WERI-Rb-1 (cell line): Measurements from ENCODE around the gene LRRC58.
"Not testable (repeated sequence)": the region's sequence is repeated elsewhere in the genome, so short reads cannot be mapped to it uniquely, and the experiment has no call there.

Source experiments
- DNase-seq: peaks from one replicate; pipeline ENCODE4 v3.0.0-alpha.2; 2020
- H3K27ac ChIP-seq: fragments of 250-450 bp; sonication (Bioruptor Pico); 2 replicates; pipeline ENCODE4 v1.5.1; 2020; ENCODE audit warnings: mild to moderate bottlenecking, moderate library complexity
- H3K27me3 ChIP-seq: fragments of 250-450 bp; sonication (Bioruptor Pico); 2 replicates; pipeline ENCODE4 v1.5.1; 2021; ENCODE audit warnings: mild to moderate bottlenecking, low read depth, moderate library complexity; ENCODE audit not compliant: insufficient read depth, severe bottlenecking
- H3K36me3 ChIP-seq: fragments of 250-450 bp; sonication (Bioruptor Pico); 2 replicates; pipeline ENCODE4 v1.5.1; 2020; ENCODE audit warnings: mild to moderate bottlenecking, moderate library complexity
- H3K4me3 ChIP-seq: 2 replicates; pipeline ENCODE4 v1.5.1; 2011; ENCODE audit warnings: low read depth, mild to moderate bottlenecking, control low read depth, low read length
- H3K9me3 ChIP-seq: fragments of 250-450 bp; sonication (Bioruptor Pico); 2 replicates; pipeline ENCODE4 v1.5.1; 2021; ENCODE audit warnings: mild to moderate bottlenecking, moderate library complexity; ENCODE audit not compliant: severe bottlenecking
- TF ChIP-seq, protein P1 (sequence below): IDR thresholded peaks from 2 replicates; pipeline ENCODE4 v1.5.1; 2011; ENCODE audit warnings: low read depth, mild to moderate bottlenecking, control low read depth, inconsistent platforms, low read length

LRRC58 gene

GRCh38 chr3:120339362-120339761, 9.8 kb downstream of the LRRC58 start:
- Histone ChIP-seq H3K27me3 (no peaks in the 10 kb centered on the region), H3K9me3 (no peaks in the 10 kb centered on the region), H3K36me3 (peaks cover 52% of the 10 kb centered on the region), H3K4me3 (no peak overlapping the region), H3K27ac (no peak overlapping the region)
- DNase-seq, result no peak
- TF ChIP-seq, protein P1, sequence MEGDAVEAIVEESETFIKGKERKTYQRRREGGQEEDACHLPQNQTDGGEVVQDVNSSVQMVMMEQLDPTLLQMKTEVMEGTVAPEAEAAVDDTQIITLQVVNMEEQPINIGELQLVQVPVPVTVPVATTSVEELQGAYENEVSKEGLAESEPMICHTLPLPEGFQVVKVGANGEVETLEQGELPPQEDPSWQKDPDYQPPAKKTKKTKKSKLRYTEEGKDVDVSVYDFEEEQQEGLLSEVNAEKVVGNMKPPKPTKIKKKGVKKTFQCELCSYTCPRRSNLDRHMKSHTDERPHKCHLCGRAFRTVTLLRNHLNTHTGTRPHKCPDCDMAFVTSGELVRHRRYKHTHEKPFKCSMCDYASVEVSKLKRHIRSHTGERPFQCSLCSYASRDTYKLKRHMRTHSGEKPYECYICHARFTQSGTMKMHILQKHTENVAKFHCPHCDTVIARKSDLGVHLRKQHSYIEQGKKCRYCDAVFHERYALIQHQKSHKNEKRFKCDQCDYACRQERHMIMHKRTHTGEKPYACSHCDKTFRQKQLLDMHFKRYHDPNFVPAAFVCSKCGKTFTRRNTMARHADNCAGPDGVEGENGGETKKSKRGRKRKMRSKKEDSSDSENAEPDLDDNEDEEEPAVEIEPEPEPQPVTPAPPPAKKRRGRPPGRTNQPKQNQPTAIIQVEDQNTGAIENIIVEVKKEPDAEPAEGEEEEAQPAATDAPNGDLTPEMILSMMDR, result no peak

GRCh38 chr3:120338517-120338916, 10.6 kb downstream of the LRRC58 start:
- DNase-seq, result no peak
- Histone ChIP-seq H3K4me3 (no peak overlapping the region), H3K9me3 (no peaks in the 10 kb centered on the region), H3K36me3 (peaks cover 54% of the 10 kb centered on the region), H3K27me3 (no peaks in the 10 kb centered on the region), H3K27ac (no peak overlapping the region)
- TF ChIP-seq, protein P1, result no peak

GRCh38 chr3:120332646-120333045, 16.5 kb downstream of the LRRC58 start:
- TF ChIP-seq, protein P1, result no peak
- Histone ChIP-seq H3K27ac (no peak overlapping the region), H3K27me3 (no peaks in the 10 kb centered on the region), H3K36me3 (peaks cover 71% of the 10 kb centered on the region), H3K4me3 (no peak overlapping the region), H3K9me3 (no peaks in the 10 kb centered on the region)
- DNase-seq, result no peak

GRCh38 chr3:120331076-120331475, 18.1 kb downstream of the LRRC58 start:
- Histone ChIP-seq H3K9me3 (no peaks in the 10 kb centered on the region), H3K27me3 (no peaks in the 10 kb centered on the region), H3K27ac (no peak overlapping the region), H3K4me3 (no peak overlapping the region), H3K36me3 (peaks cover 71% of the 10 kb centered on the region)
- TF ChIP-seq, protein P1, result no peak
- DNase-seq, result no peak

GRCh38 chr3:120326784-120327183, 22.4 kb downstream of the LRRC58 start:
- H3K36me3 ChIP-seq, result peaks cover 44% of the 10 kb centered on the region
- TF ChIP-seq, protein P1, result no peak

DNA sequence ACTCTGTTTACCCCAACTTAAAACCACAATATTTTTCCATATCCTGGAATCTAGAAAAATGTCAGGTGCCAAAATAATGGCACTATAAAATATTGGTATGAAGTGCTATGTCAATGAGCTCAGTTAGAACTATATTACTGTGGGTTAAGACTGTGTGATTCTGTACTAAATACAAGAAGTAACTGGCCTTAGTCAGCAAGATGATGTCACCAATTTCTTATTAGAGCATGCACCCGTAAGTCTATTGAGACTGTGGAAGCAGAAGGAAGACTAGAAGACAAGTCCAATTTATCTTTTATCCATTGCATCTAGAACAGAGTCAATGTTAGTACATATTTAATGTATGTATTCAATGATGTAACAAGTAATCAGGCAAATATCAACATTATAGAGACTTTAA, 25.0 kb downstream of the LRRC58 start:
- DNase-seq, result no peak
- TF ChIP-seq, protein P1, result no peak
- Histone ChIP-seq H3K27me3 (no peaks in the 10 kb centered on the region), H3K9me3 (no peaks in the 10 kb centered on the region), H3K27ac (no peak overlapping the region), H3K36me3 (peaks cover 25% of the 10 kb centered on the region), H3K4me3 (no peak overlapping the region)

More at GRCh38 chr3:120326784-120327183, 22.4 kb downstream of the LRRC58 start:
- Histone ChIP-seq H3K27ac (no peak overlapping the region), H3K9me3 (no peaks in the 10 kb centered on the region), H3K27me3 (no peaks in the 10 kb centered on the region), H3K4me3 (no peak overlapping the region)
- DNase-seq, result no peak

GRCh38 chr3:120323761-120324160, 25.4 kb downstream of the LRRC58 start:
- not testable (repeated sequence) for H3K4me3 ChIP-seq, H3K9me3 ChIP-seq, H3K27ac ChIP-seq, H3K27me3 ChIP-seq, DNase-seq
- peaks cover 24% of the 10 kb centered on the region for H3K36me3 ChIP-seq
